SKM-1 (cell line): ENCODE measurements around the gene EPRS1.
"Not testable (repeated sequence)": the region's sequence is repeated elsewhere in the genome, so short reads cannot be mapped to it uniquely, and the experiment has no call there.

Experiments used
- DNase-seq: peaks from one replicate; lab custom pipeline; 2025; ENCODE audit not compliant: unreplicated experiment; lab: John Stamatoyannopoulos, UW

Gene EPRS1

DNA sequence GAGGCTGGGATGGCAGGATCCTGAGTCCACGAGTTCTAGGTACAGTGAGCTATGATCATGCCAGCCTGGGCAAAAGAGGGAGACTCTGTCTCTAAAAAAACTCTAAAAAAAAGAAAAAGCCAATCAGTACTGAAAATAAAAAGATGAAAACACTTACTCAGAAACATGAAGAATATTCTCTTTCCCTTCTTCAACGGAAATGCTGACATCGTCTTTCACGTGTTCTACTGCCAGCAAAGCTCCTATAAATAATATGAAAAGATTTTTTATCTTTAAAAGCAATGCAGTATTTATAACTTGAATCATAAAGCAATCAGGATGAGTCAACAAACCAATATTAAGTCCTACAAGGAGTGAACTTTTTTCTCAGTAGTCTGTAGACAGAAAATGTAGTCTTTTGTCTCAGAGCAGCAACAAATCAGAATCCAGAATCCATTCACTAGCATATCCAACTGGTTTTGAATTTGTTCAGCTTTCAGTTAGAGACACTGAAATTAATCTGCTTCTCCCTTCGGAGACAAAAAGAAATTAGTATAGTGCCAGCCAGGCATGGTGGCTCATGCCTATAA lies 6.2 kb downstream of the EPRS1 start:
- no peak for DNase-seq

DNA sequence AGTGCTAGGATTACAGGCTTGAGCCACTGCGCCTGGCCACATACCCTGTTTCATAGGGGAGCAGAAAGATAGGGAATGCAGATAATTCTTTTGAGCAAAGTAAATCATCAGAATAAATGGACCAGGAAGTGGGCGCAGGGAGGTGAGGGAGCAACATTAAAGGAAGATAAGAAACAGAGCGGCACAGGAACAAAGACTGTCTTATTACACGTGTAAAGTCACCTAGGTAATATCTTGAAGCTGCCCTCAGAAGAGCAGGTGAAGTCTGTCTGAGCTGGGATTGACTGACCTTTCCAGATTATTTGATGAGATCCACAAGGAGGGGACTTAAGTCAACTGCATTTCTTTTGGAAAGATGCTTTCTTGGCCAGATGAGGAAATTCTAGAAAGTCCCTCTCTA lies 7.7 kb downstream of the EPRS1 start:
- DNase-seq: no peak

DNA sequence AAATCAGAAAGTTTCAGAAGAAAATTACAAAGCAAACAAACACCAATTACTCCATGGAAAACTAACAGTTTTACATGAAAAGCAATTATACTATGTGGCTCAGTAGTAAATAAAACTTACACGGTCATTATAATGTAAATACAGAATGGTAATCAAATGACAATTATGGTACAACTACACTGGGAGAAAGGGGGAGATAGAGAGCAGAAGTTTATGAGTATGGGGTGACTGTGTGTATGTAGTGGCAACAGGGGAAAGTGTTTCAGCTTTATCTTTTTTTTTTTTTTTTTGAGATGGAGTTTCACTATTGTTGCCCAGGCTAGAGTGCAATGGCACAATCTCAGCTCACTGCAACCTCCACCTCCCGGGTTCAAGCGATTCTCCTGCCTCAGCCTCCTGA lies 8.5 kb downstream of the EPRS1 start:
- not testable (repeated sequence) for DNase-seq

DNA sequence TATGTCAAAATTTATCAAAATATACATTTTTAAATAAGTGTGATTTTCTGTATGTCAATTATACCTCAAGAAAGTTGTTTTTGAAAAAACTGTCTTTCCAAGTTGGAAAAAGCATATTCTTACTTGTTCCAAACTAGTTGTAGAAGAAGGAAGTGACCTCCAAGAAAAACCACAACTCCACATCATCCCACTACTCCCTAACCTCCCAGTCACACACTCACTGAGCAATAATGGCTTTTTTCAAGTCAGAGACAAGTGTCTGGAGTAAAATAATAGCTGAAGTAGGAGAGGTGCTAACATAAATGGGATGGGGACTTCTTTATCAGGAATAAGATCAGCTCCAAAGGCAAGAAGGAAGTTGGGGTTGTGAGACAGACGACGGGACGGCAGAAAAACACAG lies 13.4 kb downstream of the EPRS1 start:
- no peak for DNase-seq

DNA sequence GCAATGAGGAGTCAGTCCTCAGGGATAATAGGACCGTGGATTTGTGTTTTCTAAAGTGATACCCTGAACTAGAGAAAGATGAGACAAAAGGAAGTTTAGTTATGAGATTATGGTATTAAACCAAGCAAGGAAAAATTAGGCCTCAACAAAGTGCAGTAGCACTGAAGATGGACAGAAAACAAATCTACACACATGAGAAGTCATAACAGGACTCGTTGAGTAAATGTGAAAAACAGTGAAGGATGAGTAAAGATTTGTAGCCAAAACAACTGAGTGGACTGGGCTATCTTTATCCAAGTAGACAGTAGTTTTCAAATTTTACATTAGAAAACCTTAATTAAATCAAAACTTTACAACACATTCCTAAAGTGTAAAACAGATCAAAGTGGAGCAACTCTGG lies 15.0 kb downstream of the EPRS1 start:
- DNase-seq: no peak

DNA sequence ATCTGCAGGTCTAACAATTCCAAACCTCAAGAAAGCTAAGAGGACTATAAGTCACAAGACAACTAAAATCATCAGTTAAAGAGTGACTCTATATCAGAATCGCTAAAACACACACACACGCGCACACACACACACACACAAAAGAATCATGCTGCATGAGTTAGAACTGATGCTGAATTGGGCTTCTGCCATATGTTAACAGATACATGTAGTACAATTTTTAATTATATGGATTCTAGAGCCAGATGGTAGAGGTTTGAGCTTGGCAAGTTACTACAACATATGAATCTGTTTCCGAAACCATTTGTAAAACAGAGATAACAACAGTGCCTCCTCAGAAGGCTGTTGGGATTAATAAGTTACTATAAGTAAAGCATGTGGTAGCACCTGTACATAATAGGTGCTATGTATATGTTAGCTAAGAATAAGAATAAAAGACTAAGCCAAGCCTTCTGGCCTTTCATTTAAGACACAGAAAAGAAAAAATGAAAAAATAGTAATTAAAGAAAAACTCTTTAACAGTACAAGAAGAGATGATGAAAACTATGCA lies 17.9 kb downstream of the EPRS1 start:
- DNase-seq: no peak

DNA sequence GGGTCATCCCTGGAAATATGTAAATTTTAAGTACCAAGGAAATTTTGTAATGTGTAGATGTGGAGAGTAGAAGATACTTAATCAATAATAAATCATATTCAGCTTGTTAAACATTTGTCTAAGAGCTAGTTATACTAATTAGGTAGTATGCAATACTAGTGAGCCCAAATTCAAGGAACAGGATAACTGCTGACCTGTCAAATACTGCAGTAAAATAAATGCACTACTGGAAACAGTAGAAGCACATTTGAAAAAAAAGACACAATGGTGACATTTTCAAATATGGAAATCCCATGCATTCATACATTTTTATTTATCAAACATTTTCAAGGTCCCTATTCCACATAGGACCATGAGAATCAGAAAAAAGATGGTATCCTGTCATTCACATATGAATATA lies 27.2 kb downstream of the EPRS1 start:
- DNase-seq: no peak

DNA sequence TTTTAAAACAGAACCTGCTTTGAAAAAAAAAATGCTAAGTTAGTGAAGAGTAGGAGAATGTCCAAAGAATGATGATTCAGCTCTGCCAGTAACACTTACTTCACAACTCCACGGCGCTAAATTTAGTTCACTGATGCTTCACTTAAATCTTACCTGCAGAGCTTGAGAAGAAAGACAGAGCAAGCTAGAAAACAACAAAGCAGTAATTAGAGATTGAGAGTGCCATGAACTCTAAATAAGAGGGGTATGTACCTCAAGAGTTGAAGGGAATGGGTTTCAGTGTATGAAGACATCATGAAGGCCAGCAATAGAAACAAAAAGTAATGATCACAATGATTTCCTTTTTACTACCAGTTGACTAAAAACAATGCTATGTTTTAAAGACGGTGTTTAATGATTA lies 32.8 kb downstream of the EPRS1 start:
- no peak for DNase-seq

DNA sequence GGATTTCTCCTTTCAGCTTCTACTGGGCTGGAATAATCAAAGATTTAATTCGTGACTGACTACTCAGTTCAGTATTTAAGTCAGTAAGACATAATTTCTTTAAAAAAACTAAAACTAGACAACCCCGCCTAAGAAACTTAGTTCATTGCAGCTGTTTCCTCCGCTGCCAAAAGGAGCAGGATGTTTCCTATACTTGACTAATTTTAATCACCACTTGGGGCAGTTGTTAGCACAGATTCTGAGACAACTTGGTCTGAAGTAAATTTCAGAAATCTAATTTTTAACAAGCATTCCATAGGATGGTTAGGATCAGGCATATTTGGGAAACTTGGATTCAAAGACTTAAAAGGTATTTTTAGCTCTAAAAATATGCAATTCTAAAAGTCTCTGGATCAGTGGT lies 34.0 kb downstream of the EPRS1 start:
- DNase-seq: no peak

DNA sequence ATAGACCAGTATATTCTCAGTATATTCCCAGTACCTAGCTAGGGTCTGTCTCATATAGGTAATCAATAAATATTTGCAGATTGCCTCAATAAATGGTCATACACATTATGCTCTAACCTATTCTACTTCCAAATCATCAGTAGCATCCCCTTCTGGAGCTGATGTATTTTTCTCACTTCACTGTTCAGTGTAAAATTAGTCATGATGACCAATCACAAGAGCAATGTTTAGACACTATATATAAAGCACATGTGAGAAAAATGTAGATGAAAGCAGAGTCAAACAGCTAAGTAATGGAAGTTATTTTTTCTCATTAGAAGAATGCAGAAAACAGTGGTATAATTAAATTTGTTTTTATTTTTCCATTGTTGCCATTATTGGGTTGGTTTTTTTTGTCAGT lies 34.7 kb downstream of the EPRS1 start:
- no peak for DNase-seq

DNA sequence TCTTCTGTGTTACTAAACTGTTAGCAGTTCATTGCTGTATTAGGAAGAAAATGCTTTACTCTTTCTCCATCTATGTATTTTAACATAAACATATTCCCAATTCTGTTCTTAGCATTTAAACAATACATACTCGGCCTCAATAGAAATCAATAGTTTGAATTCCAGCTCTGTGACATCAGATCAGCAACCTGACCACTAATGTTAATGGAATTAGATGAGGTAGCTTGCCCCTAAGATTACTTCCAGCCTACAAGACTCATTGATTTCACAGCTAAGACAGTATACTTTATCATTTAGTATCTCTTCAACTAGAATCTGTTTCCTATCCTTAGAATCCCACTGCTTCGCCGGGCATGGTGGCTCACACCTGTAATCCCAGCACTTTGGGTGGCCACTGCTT lies 38.9 kb downstream of the EPRS1 start:
- DNase-seq: no peak

DNA sequence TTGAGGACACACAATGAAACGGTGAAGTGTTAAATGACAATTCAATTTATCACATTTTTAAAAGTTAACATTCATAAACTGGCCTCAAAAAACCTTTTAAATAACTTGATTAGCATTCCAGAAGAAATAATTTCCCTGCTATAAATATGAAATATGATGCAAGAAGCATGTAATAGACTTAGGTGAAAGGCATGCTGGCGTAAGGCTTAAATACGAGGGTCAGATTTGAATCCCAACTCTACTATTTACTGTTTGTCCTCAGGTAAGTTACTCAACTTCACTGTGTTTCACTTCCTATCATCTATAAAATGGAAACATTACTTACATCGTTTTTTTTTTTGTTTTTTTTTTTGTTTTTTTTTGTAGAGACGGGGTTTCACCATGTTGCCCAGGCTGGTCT lies 40.8 kb downstream of the EPRS1 start:
- no peak for DNase-seq

DNA sequence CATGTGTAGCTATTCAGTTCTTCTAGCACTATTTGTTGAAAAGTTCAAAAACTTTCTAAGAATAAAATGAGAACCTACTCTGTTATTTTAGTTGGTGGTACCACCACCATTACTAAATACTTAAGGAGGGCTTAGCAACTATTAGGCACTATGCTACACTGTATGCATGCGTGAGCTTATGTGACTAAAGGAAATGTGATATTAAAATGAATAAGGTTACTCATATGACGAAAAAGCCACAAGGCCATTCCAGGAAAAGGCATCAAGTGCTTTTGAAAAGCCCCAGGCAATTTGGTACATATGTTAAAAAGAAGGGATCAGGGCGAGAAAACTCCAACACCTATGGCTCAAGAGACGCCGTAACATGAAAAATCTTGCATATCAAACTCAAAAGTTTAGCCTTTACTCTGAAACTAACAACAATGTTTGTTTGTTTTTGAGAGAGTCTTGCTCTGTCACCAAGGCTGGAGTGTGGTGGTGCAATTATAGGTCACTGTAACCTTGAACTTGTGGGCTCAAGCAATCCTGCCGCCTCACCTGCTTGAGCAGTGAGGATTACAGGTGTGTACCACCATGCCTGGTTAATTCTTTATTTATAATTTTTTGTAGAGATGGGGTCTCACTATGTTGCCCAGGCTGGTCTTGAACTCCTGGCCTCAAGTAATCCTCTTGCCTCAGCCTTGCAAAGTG lies 42.5 kb downstream of the EPRS1 start:
- DNase-seq: no peak

DNA sequence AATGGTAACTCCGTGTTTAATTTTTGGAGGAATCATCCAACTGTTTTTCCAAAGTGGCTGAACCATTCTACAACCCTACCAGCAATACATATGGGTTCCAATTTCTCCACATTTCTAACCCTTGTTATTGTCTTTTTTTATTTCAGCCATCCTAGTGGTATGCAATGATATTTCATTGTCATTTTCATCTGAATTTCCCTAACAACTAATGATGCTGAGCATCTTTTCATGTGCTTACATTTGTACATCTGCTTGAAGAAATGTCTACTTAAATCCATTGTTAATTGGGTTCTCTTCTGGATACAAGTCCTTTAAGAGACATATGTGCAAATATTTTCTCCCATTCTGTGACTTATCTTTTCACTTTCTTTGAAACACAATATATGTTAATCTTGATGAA lies 43.3 kb downstream of the EPRS1 start:
- no peak for DNase-seq

DNA sequence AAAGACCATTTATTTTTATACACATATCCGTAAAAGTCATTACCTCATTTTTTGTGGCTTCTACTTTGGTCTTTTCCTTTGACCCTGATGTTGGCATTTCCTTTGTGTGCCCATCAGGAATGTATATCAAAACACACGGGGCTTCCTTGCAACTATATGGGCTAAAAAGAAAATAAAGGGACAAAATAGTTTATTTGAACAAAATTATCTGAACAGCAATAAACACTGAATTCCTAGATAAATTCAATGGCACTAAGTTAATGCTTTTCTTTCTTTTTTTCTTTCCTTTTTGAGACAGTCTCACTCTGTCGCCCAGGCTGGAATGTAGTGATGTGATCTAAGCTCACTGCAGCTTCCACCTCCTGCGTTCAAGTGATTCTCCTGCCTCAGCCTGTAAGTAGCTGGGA lies 45.2 kb downstream of the EPRS1 start:
- DNase-seq: no peak

DNA sequence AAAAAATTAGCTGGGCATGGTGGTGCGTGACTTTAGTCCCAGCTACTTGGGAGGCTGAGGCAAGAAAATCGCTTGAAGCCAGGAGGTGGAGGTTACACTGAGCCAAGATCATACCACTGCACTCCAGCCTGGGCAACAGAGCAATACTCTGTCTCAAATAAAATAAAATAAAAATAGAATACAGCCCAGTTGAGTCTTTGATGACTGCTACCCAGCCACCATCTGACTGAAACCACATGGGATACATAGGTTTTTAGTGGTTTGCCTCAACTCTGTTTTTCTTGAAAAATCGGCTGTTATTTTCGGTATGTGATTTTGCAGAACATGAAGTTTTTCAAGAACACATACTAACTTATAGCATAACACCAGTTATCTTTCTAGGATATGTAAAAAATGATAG lies 46.5 kb downstream of the EPRS1 start:
- no peak for DNase-seq
